HCT116 (cell line): Measurements from ENCODE around the gene ZC3H15. TPM values are rescaled to one million over a fixed set of nuclear protein-coding genes. Genes with fewer than 3 reads are reported as not detected.

Experiments used
- ATAC-seq: fragments of 200-7000 bp; cut with Tn5 transposase; 2 replicates; pipeline ENCODE4 v1.9.1; 2020; ENCODE audit warnings: mild to moderate bottlenecking, moderate library complexity
- BruUV-seq: library from RNA; stranded (reverse); fragments of 400-500 nt; replicated peaks from 2 replicates; lab custom pipeline; 2021; lab: Mats Ljungman, UMichigan
- CTCF ChIA-PET: fragments of 300-600 bp; sonication (Branson Sonifier 250); formaldehyde crosslinking; loops from one replicate; lab custom pipeline; 2021; ENCODE audit warnings: antibody characterized with exemption; lab: Charles Lee
- POLR2A ChIA-PET: fragments of 300-600, 350-600 bp; sonication (Branson Sonifier 250); formaldehyde crosslinking; loops from one replicate; lab custom pipeline; 2021; ENCODE audit warnings: antibody characterized with exemption; lab: Charles Lee
- RAD21 ChIA-PET, 2 experiments: fragments of 300-600 bp; sonication (Branson Sonifier 250); formaldehyde crosslinking; loops; one replicate each; lab custom pipeline; 2023; ENCODE audit warnings: low total read pairs in 2 of 2; ENCODE audit not compliant: uncharacterized antibody in 2 of 2, unreplicated experiment in 2 of 2, low non-redundant PET in 1 of 2; lab: Charles Lee
- DNase-seq: peaks from one replicate; pipeline ENCODE4 v3.0.0-alpha.2; 2010; ENCODE audit warnings: low read depth, low spot score
- H2AFZ ChIP-seq: fragments of 200-600 bp; shearing (Covaris generic), sonication (generic); 2 replicates; pipeline ENCODE4 v1.6.1; 2017; ENCODE audit warnings: low read depth, mixed run types, mixed read lengths, antibody characterized with exemption, low read length; ENCODE audit not compliant: poor library complexity, severe bottlenecking
- H3K27ac ChIP-seq: 2 replicates; pipeline ENCODE4 v1.5.1; 2012; ENCODE audit warnings: low read depth, low read length
- H3K27me3 ChIP-seq: fragments of 200-600 bp; sonication (generic); 2 replicates; pipeline ENCODE4 v1.6.1; 2016; ENCODE audit warnings: mixed run types, low read length, mixed read lengths; ENCODE audit not compliant: insufficient read depth
- H3K36me3 ChIP-seq, 2 experiments: fragments of 200-500 bp in 1 of 2; fragments of 200-600 bp in 1 of 2; sonication (Bioruptor generic) in 1 of 2; sonication (generic) in 1 of 2; 2 replicates each; pipeline versions ENCODE4 v1.5.1 to v1.6.1; 2014 to 2016; ENCODE audit warnings: low read length in 2 of 2, inconsistent platforms in 1 of 2, mixed read lengths in 1 of 2, mixed run types in 1 of 2; ENCODE audit not compliant: insufficient read depth in 2 of 2, control insufficient read depth in 1 of 2
- H3K4me1 ChIP-seq, 2 experiments: fragments of 200-600 bp in 1 of 2; sonication (generic) in 1 of 2; 2 replicates each; pipeline versions ENCODE4 v1.5.1 to v1.6.1; 2012 to 2017; ENCODE audit warnings: low read length in 2 of 2, inconsistent platforms in 1 of 2, mild to moderate bottlenecking in 1 of 2, mixed read lengths in 1 of 2, mixed run types in 1 of 2, moderate library complexity in 1 of 2; ENCODE audit not compliant: insufficient read depth in 2 of 2, control insufficient read depth in 1 of 2
- H3K4me2 ChIP-seq: fragments of 200-600 bp; sonication (generic); 2 replicates; pipeline ENCODE4 v1.6.1; 2017; ENCODE audit warnings: mixed run types, low read length, mixed read lengths
- H3K4me3 ChIP-seq, 2 experiments: fragments of 200-600 bp in 1 of 2; sonication (generic) in 1 of 2; replicated peaks in 1 of 2; 2 replicates each; pipeline ENCODE4 v1.5.1; 2011 to 2016; ENCODE audit warnings: low read length in 2 of 2, control low read depth in 1 of 2, low read depth in 1 of 2, mild to moderate bottlenecking in 1 of 2, mixed read lengths in 1 of 2, mixed run types in 1 of 2
- H3K79me2 ChIP-seq: fragments of 200-600 bp; sonication (generic); 2 replicates; pipeline ENCODE4 v1.6.1; 2017; ENCODE audit warnings: mild to moderate bottlenecking, mixed run types, low read length, moderate library complexity, mixed read lengths; ENCODE audit not compliant: insufficient read depth
- H3K9ac ChIP-seq: fragments of 200-600 bp; sonication (generic); 2 replicates; pipeline ENCODE4 v1.6.1; 2016; ENCODE audit warnings: low read length, mixed read lengths
- H3K9me2 ChIP-seq: fragments of 200-600 bp; sonication (generic), shearing (Covaris generic); 2 replicates; pipeline ENCODE4 v1.6.1; 2017; ENCODE audit warnings: mixed run types, mild to moderate bottlenecking, moderate library complexity; ENCODE audit not compliant: insufficient read depth
- H3K9me3 ChIP-seq, 2 experiments: fragments of 200-500 bp in 1 of 2; fragments of 200-600 bp in 1 of 2; sonication (Bioruptor generic) in 1 of 2; sonication (generic) in 1 of 2; 2 replicates each; pipeline ENCODE4 v1.6.1; 2014 to 2017; ENCODE audit warnings: low read length in 2 of 2, mixed read lengths in 2 of 2, inconsistent platforms in 1 of 2, low read depth in 1 of 2, mild to moderate bottlenecking in 1 of 2, mixed run types in 1 of 2, moderate library complexity in 1 of 2; ENCODE audit not compliant: control insufficient read depth in 1 of 2, insufficient read depth in 1 of 2
- H4K20me1 ChIP-seq: fragments of 200-600 bp; sonication (generic), shearing (Covaris generic); 2 replicates; pipeline ENCODE4 v1.6.1; 2017; ENCODE audit warnings: mixed run types, mild to moderate bottlenecking, moderate library complexity; ENCODE audit not compliant: insufficient read depth
- ATF3 ChIP-seq: IDR thresholded peaks from 2 replicates; pipeline ENCODE4 v1.6.1; 2012
- CBX3 ChIP-seq: IDR thresholded peaks from 2 replicates; pipeline ENCODE4 v1.6.1; 2012; ENCODE audit warnings: low read depth
- CEBPB ChIP-seq: IDR thresholded peaks from 2 replicates; pipeline ENCODE4 v1.6.1; 2012; ENCODE audit warnings: low read depth
- CTCF ChIP-seq, 3 experiments: fragments of 200-600 bp in 1 of 3; sonication (generic) in 1 of 3; IDR thresholded peaks in 2 of 3; conservative IDR thresholded peaks in 1 of 3; 2 replicates each; pipeline ENCODE4 v1.5.1; 2012 to 2017; ENCODE audit warnings: low read depth in 2 of 3, low read length in 2 of 3, antibody characterized with exemption in 1 of 3, borderline replicate concordance in 1 of 3, control low read depth in 1 of 3, mild to moderate bottlenecking in 1 of 3, mixed read lengths in 1 of 3, mixed run types in 1 of 3, moderate library complexity in 1 of 3; ENCODE audit not compliant: insufficient read depth in 1 of 3
- ELF1 ChIP-seq: IDR thresholded peaks from 2 replicates; pipeline ENCODE4 v1.6.1; 2012; ENCODE audit warnings: low read depth, borderline replicate concordance
- EZH2phosphoT487 ChIP-seq: fragments of 200-600 bp; IDR thresholded peaks from 2 replicates; pipeline ENCODE4 v1.6.1; 2018; ENCODE audit warnings: antibody characterized with exemption, borderline replicate concordance
- FOSL1 ChIP-seq: IDR thresholded peaks from 2 replicates; pipeline ENCODE4 v1.6.1; 2012; ENCODE audit warnings: low read depth
- JUND ChIP-seq: IDR thresholded peaks from 2 replicates; pipeline ENCODE4 v1.6.1; 2012
- POLR2A ChIP-seq: IDR thresholded peaks from 2 replicates; pipeline ENCODE4 v1.7.0; 2011; ENCODE audit warnings: borderline replicate concordance; ENCODE audit not compliant: insufficient read depth, insufficient read length; ENCODE audit errors: extremely low read depth
- POLR2AphosphoS5 ChIP-seq: IDR thresholded peaks from 2 replicates; pipeline ENCODE4 v1.6.1; 2011; ENCODE audit warnings: mild to moderate bottlenecking, low read depth, low read length, moderate library complexity
- RAD21 ChIP-seq: IDR thresholded peaks from 2 replicates; pipeline ENCODE4 v1.6.1; 2012; ENCODE audit warnings: low read depth, mild to moderate bottlenecking
- REST ChIP-seq: IDR thresholded peaks from 2 replicates; pipeline ENCODE4 v1.6.1; 2012; ENCODE audit warnings: low read depth
- SP1 ChIP-seq: IDR thresholded peaks from 2 replicates; pipeline ENCODE4 v1.6.1; 2012; ENCODE audit warnings: low read depth
- SRF ChIP-seq: IDR thresholded peaks from 2 replicates; pipeline ENCODE4 v1.6.1; 2012; ENCODE audit warnings: low read depth
- TCF7L2 ChIP-seq: IDR thresholded peaks from 2 replicates; pipeline ENCODE4 v1.7.0; 2011; ENCODE audit warnings: borderline replicate concordance, inconsistent platforms; ENCODE audit not compliant: insufficient read depth, insufficient read length; ENCODE audit errors: extremely low read depth
- YY1 ChIP-seq: IDR thresholded peaks from 2 replicates; pipeline ENCODE4 v1.6.1; 2011; ENCODE audit warnings: low read length, low read depth, moderate library complexity, mild to moderate bottlenecking; ENCODE audit not compliant: insufficient replicate concordance; ENCODE audit errors: extremely low read depth
- intact Hi-C: fragments of 100-400 bp; cut with micrococcal nuclease; formaldehyde crosslinking; loops from 2 replicates; pipeline ENCODE4 v1.10.0; 2022
- total RNA-seq: library from RNA; stranded (reverse); gene quantifications from one replicate; pipeline ENCODE4 v1.2.1, GENCODE V29; 2021; ENCODE audit not compliant: unreplicated experiment

Gene ZC3H15
- total RNA-seq, 1 experiment from 2014 or later = 75.2 TPM

GRCh38 chr2:186523791-186524190 lies 37.7 kb downstream of the ZC3H15 start:
- ChIA-PET RAD21 (no interaction called here), POLR2A (no interaction called here)
- no peak for TF ChIP-seq ELF1
- no peak for TF ChIP-seq SP1
- no peak for TF ChIP-seq YY1
- TF ChIP-seq POLR2AphosphoS5 = no peak
- TF ChIP-seq EZH2phosphoT487 = no peak
- TF ChIP-seq ATF3 = no peak

GRCh38 chr2:186526281-186526680 lies 40.2 kb downstream of the ZC3H15 start:
- H3K36me3 ChIP-seq = no peaks in the 10 kb centered on the region
- H3K9me2 ChIP-seq = no peaks in the 10 kb centered on the region
- CTCF ChIA-PET = no interaction called here
- RAD21 ChIA-PET = no interaction called here
- POLR2A ChIA-PET = no interaction called here
- H3K4me3 ChIP-seq = no peak overlapping the region
- no peaks in the 10 kb centered on the region for H3K9me3 ChIP-seq
- H3K9ac ChIP-seq = no peak overlapping the region
- H3K79me2 ChIP-seq = no peaks in the 10 kb centered on the region
- H4K20me1 ChIP-seq = no peaks in the 10 kb centered on the region
- no TSS peak for BruUV-seq
- H3K4me2 ChIP-seq = no peak overlapping the region
- H3K27me3 ChIP-seq = no peaks in the 10 kb centered on the region
- no peaks in the 10 kb centered on the region for H3K4me1 ChIP-seq
- DNase-seq (no peak), ATAC-seq (no peak; the same call in 1 of the 2 replicates)
- no peak overlapping the region for H3K27ac ChIP-seq
- H2AFZ ChIP-seq = no peak overlapping the region
- intact Hi-C loops = no loop called here
- TF ChIP-seq RAD21 (no peak), REST (no peak), SRF (no peak), FOSL1 (no peak), ATF3 (no peak), JUND (no peak), CEBPB (no peak), CTCF (IDR thresholded peaks at IDR 0.05 in 2 of 3, conservative IDR thresholded peaks at IDR 0.05 in 1 of 3; ENCODE audit: borderline replicate concordance in 1 of 3, insufficient read depth in 1 of 3, low read depth in 2 of 3, low read length in 2 of 3) (no peak), CBX3 (no peak), SP1 (no peak), TCF7L2 (no peak), POLR2A (no peak), EZH2phosphoT487 (no peak)

More at GRCh38 chr2:186523791-186524190, 37.7 kb downstream of the ZC3H15 start:
- H3K4me1 ChIP-seq = no peaks in the 10 kb centered on the region
- intact Hi-C loops = no loop called here
- no peaks in the 10 kb centered on the region for H3K36me3 ChIP-seq
- no peaks in the 10 kb centered on the region for H3K79me2 ChIP-seq
- DNase-seq = no peak
- H3K4me2 ChIP-seq = no peak overlapping the region
- no TSS peak for BruUV-seq
- no peaks in the 10 kb centered on the region for H4K20me1 ChIP-seq
- H3K9me2 ChIP-seq = no peaks in the 10 kb centered on the region
- H3K9me3 ChIP-seq = no peaks in the 10 kb centered on the region
- no peak overlapping the region for H2AFZ ChIP-seq
- no peak overlapping the region for H3K27ac ChIP-seq
- no peak overlapping the region for H3K4me3 ChIP-seq
- ATAC-seq = no peak
- no peaks in the 10 kb centered on the region for H3K27me3 ChIP-seq
- CTCF ChIA-PET = no interaction called here
- H3K9ac ChIP-seq = no peak overlapping the region
